Measurements from ENCODE around the gene TC2N. TPM values are rescaled to one million over a fixed set of nuclear protein-coding genes. Genes with fewer than 3 reads are reported as not detected.
"Not testable (repeated sequence)": the region's sequence is repeated elsewhere in the genome, so short reads cannot be mapped to it uniquely, and the experiment has no call there.

Gene TC2N
- total and polyA plus RNA-seq, 2 donors = 23.9 to 42.5 TPM

DNA sequence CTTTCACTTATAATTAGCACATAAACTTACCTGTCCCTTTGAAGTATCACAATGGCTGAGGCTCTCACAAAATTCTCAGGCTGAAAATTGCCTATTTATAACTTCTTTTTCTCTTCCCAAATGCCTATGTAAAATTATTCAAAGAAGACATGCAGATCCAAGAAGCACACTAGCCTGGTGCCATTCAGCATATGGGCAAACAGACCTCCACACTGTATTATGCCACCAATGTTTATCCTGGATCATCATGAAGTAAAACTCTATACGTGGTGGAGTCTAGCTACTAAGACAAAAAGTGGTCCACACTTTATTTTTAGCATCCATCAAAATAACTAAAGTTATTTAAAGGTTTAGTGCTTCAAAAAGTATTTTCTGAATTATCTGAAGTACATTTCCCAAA, 15.8 kb downstream of the TC2N start:
- no peak for DNase-seq (ENCODE audit: low read depth in 6 of 9, low spot score in 9 of 9)
- WGBS = 46% methylated on average over 1 of the region's 1 CpG
- H3K27ac ChIP-seq (ENCODE audit: low read depth in 1 of 2, low read length in 1 of 2) = no peak overlapping the region
- peaks cover 10 to 15% of the 10 kb centered on the region in 2 donors for H3K4me1 ChIP-seq (ENCODE audit: control insufficient read depth in 2 of 2, insufficient read depth in 2 of 2, low read length in 2 of 2)
- H3K36me3 ChIP-seq (ENCODE audit: control insufficient read depth in 2 of 2, insufficient read depth in 2 of 2, low read length in 1 of 2) = no peaks in the 10 kb centered on the region
- H3K9me3 ChIP-seq (ENCODE audit: control insufficient read depth in 2 of 2, insufficient read depth in 1 of 2, low read length in 1 of 2) = no peaks in the 10 kb centered on the region
- H3K4me3 ChIP-seq (ENCODE audit: low read length in 2 of 2) = no peak overlapping the region
- no peaks in the 10 kb centered on the region for H3K27me3 ChIP-seq (ENCODE audit: control insufficient read depth in 2 of 2, insufficient read depth in 1 of 2, low read length in 1 of 2)

DNA sequence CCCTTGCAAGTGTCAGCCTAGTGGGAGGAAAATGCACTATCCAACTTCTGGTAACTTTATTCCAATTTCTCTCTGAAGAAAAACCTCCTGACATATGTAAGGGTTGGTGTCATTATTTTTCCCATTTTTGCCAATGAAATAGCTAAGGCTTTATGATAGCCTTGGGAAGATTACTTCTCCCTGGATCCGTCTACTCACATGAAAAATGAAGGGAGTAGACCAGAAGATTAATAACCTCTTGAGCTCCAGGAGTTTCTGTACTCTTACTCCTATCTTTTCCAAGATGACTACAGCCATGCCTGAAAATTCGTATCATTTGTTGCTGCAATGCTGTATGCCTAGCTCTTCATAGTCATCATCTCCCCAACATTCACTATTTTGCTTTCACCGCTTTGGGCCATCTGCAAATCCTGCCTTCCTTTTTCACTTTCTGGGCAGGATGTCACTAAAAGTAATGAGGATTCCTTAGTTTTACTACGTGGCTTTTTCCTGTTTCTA, 18.8 kb downstream of the TC2N start:
- no peak for DNase-seq (ENCODE audit: low read depth in 6 of 9, low spot score in 9 of 9)
- 96% methylated on average over 4 of the region's 4 CpGs for WGBS
- H3K4me3 ChIP-seq (ENCODE audit: low read length in 2 of 2) = no peak overlapping the region

DNA sequence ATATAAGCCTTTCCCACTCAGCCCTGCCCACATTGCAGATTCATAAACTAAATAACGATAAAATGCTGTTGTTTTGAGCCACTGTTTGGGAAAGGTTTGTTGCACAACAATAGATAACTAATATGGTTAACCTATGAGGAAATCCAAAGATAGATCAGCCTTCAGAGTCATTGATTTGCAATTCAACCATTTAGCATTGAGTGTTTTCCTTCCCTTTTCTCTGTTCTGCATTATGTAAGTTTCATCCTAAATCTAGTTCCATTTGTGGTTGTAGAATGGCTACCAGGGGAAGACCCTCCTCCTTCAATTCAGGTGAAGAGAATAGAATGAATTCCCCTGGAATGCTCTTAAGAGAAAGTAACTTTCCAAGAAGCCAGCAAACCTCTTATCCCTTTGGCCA, 19.6 kb downstream of the TC2N start:
- H3K36me3 ChIP-seq (ENCODE audit: control insufficient read depth in 2 of 2, insufficient read depth in 2 of 2, low read length in 1 of 2) = no peaks in the 10 kb centered on the region
- H3K4me3 ChIP-seq (ENCODE audit: low read length in 2 of 2) = no peak overlapping the region
- no peak overlapping the region for H3K27ac ChIP-seq (ENCODE audit: low read depth in 1 of 2, low read length in 1 of 2)
- 92% methylated on average over 1 of the region's 1 CpG for WGBS
- H3K9me3 ChIP-seq (ENCODE audit: control insufficient read depth in 2 of 2, insufficient read depth in 1 of 2, low read length in 1 of 2) = no peaks in the 10 kb centered on the region
- H3K4me1 ChIP-seq (ENCODE audit: control insufficient read depth in 2 of 2, insufficient read depth in 2 of 2, low read length in 2 of 2) = no peaks in the 10 kb centered on the region
- no peak for DNase-seq (ENCODE audit: low read depth in 6 of 9, low spot score in 9 of 9)
- H3K27me3 ChIP-seq (ENCODE audit: control insufficient read depth in 2 of 2, insufficient read depth in 1 of 2, low read length in 1 of 2) = no peaks in the 10 kb centered on the region

More for the DNA sequence above, 18.8 kb downstream of the TC2N start:
- H3K9me3 ChIP-seq (ENCODE audit: control insufficient read depth in 2 of 2, insufficient read depth in 1 of 2, low read length in 1 of 2) = no peaks in the 10 kb centered on the region
- no peak overlapping the region for H3K27ac ChIP-seq (ENCODE audit: low read depth in 1 of 2, low read length in 1 of 2)
- H3K36me3 ChIP-seq (ENCODE audit: control insufficient read depth in 2 of 2, insufficient read depth in 2 of 2, low read length in 1 of 2) = no peaks in the 10 kb centered on the region
- H3K4me1 ChIP-seq (ENCODE audit: control insufficient read depth in 2 of 2, insufficient read depth in 2 of 2, low read length in 2 of 2) = no peaks in the 10 kb centered on the region
- H3K27me3 ChIP-seq (ENCODE audit: control insufficient read depth in 2 of 2, insufficient read depth in 1 of 2, low read length in 1 of 2) = no peaks in the 10 kb centered on the region

DNA sequence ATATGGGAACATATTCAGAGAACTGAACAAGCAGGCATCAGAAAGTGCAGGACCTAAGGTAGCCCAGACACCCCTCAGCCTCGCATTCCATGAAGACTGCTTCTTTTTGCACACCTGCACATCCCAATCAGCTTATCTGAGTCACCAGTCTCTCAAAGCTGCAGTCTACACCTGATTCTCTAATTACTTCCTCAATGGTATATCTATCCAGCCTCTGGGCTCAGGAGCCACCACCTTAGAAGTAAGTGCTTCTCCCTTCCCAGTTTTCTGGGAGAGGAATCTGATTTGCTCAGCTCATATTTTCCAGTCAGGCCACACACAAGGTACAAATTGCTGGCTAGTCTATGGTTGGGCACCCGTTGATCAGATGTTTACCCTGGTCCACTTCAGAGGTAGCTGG, 21.7 kb downstream of the TC2N start:
- no peak overlapping the region for H3K27ac ChIP-seq (ENCODE audit: low read depth in 1 of 2, low read length in 1 of 2)
- H3K4me3 ChIP-seq (ENCODE audit: low read length in 2 of 2) = no peak overlapping the region
- H3K27me3 ChIP-seq (ENCODE audit: control insufficient read depth in 2 of 2, insufficient read depth in 1 of 2, low read length in 1 of 2) = no peaks in the 10 kb centered on the region
- H3K9me3 ChIP-seq (ENCODE audit: control insufficient read depth in 2 of 2, insufficient read depth in 1 of 2, low read length in 1 of 2) = no peaks in the 10 kb centered on the region
- WGBS = 92% methylated on average over 2 of the region's 2 CpGs
- H3K36me3 ChIP-seq (ENCODE audit: control insufficient read depth in 2 of 2, insufficient read depth in 2 of 2, low read length in 1 of 2) = no peaks in the 10 kb centered on the region
- no peak for DNase-seq (ENCODE audit: low read depth in 6 of 9, low spot score in 9 of 9)
- no peaks in the 10 kb centered on the region for H3K4me1 ChIP-seq (ENCODE audit: control insufficient read depth in 2 of 2, insufficient read depth in 2 of 2, low read length in 2 of 2)

DNA sequence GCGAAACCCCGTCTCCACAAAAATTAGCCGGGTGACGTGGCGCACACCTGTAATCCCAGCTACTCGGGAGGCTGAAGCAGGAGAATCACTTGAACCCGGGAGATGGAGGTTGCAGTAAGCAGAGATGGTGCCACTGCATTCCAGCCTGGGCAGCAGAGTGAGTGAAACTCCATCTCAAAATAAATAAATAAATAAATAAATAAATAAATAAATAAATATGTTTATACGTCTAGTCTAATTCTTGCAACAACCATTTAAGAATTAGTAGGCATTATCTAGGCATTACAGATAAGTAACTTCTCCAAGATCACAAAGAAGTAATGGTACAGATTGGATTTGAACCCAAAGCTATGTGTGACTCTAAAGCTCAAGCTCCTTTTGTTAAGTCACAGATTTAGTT, 22.3 kb downstream of the TC2N start:
- not testable (repeated sequence) for H3K27ac ChIP-seq (ENCODE audit: low read depth in 1 of 2, low read length in 1 of 2); H3K36me3 ChIP-seq (ENCODE audit: control insufficient read depth in 2 of 2, insufficient read depth in 2 of 2, low read length in 1 of 2); H3K27me3 ChIP-seq (ENCODE audit: control insufficient read depth in 2 of 2, insufficient read depth in 1 of 2, low read length in 1 of 2); H3K4me1 ChIP-seq (ENCODE audit: control insufficient read depth in 2 of 2, insufficient read depth in 2 of 2, low read length in 2 of 2); H3K9me3 ChIP-seq (ENCODE audit: control insufficient read depth in 2 of 2, insufficient read depth in 1 of 2, low read length in 1 of 2); DNase-seq (ENCODE audit: low read depth in 6 of 9, low spot score in 9 of 9); H3K4me3 ChIP-seq (ENCODE audit: low read length in 2 of 2)
- 98% methylated on average over 8 of the region's 8 CpGs for WGBS

DNA sequence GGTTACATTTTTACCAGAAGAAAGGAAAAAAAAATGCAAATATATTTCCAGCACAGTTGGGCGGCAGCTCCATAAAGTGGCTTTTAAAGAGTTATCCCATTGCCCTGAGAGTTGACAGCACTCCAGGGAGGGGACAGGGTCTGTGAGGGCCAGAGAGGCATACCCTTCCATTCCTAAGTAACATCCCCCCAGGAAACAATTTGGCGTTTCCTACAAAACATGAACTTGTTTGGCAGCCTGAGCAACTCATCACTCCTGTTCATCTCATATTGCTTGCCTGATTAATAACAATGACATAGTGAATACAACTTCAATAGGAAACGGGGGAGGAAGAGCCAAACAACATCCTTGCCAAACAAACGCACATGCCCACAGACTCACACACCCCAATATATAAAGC, 23.3 kb downstream of the TC2N start:
- no peaks in the 10 kb centered on the region for H3K27me3 ChIP-seq (ENCODE audit: control insufficient read depth in 2 of 2, insufficient read depth in 1 of 2, low read length in 1 of 2)
- H3K9me3 ChIP-seq (ENCODE audit: control insufficient read depth in 2 of 2, insufficient read depth in 1 of 2, low read length in 1 of 2) = no peaks in the 10 kb centered on the region
- 95% methylated on average over 4 of the region's 4 CpGs for WGBS

DNA sequence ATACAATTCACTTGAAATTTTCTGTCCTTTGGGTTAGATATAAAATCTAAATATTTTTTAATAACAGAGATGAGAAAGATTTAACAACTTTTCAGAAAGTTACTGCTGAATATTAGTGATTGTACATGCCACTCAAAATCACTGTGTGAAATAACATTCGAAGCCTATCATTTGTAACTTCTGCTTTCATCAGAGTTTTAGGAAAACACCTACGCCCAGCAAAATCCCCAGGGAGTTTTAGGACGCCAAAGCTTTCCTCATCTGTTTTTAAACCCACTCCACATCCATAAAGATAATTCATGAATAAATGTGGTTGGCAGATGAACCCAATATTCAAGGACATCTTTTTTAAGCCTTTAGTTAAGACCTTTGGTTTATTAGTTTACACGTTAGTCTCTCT, 23.9 kb downstream of the TC2N start:
- 92% methylated on average over 4 of the region's 4 CpGs for WGBS
- no peak overlapping the region for H3K4me3 ChIP-seq (ENCODE audit: low read length in 2 of 2)
- no peak for DNase-seq (ENCODE audit: low read depth in 6 of 9, low spot score in 9 of 9)
- no peaks in the 10 kb centered on the region for H3K9me3 ChIP-seq (ENCODE audit: control insufficient read depth in 2 of 2, insufficient read depth in 1 of 2, low read length in 1 of 2)
- H3K36me3 ChIP-seq (ENCODE audit: control insufficient read depth in 2 of 2, insufficient read depth in 2 of 2, low read length in 1 of 2) = no peaks in the 10 kb centered on the region
- H3K27ac ChIP-seq (ENCODE audit: low read depth in 1 of 2, low read length in 1 of 2) = no peak overlapping the region
- H3K4me1 ChIP-seq (ENCODE audit: control insufficient read depth in 2 of 2, insufficient read depth in 2 of 2, low read length in 2 of 2) = peaks cover 0 to 2% of the 10 kb centered on the region in 2 donors
- no peaks in the 10 kb centered on the region for H3K27me3 ChIP-seq (ENCODE audit: control insufficient read depth in 2 of 2, insufficient read depth in 1 of 2, low read length in 1 of 2)

More for the DNA sequence above, 23.3 kb downstream of the TC2N start:
- Histone ChIP-seq H3K4me3 (ENCODE audit: low read length in 2 of 2) (no peak overlapping the region), H3K36me3 (ENCODE audit: control insufficient read depth in 2 of 2, insufficient read depth in 2 of 2, low read length in 1 of 2) (no peaks in the 10 kb centered on the region), H3K4me1 (ENCODE audit: control insufficient read depth in 2 of 2, insufficient read depth in 2 of 2, low read length in 2 of 2) (peaks cover 0 to 2% of the 10 kb centered on the region in 2 donors), H3K27ac (ENCODE audit: low read depth in 1 of 2, low read length in 1 of 2) (no peak overlapping the region)
- DNase-seq (ENCODE audit: low read depth in 6 of 9, low spot score in 9 of 9) = no peak

DNA sequence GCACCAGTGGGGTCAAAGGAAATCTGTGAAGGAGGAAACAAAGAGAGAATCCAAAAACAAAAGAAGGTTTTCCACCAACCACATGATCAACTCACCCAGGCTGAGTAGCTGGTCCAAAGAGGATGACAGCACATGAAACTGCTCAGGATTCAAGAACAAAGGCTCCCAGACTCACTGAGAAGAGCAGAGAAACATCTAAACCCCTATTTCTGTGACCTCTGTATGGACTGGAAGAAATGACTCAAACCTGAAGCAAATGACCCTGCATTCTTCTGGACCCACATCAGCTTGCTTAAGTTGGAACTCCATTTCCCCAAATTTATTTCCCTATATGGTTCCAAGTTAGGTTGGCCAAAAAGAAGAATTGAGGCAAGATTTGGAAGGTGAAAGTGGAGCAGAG, 26.3 kb downstream of the TC2N start:
- Histone ChIP-seq H3K4me3 (ENCODE audit: low read length in 2 of 2) (no peak overlapping the region), H3K27me3 (ENCODE audit: control insufficient read depth in 2 of 2, insufficient read depth in 1 of 2, low read length in 1 of 2) (peaks cover 12 to 21% of the 10 kb centered on the region in 2 donors), H3K27ac (ENCODE audit: low read depth in 1 of 2, low read length in 1 of 2) (no peak overlapping the region), H3K36me3 (ENCODE audit: control insufficient read depth in 2 of 2, insufficient read depth in 2 of 2, low read length in 1 of 2) (no peaks in the 10 kb centered on the region), H3K4me1 (ENCODE audit: control insufficient read depth in 2 of 2, insufficient read depth in 2 of 2, low read length in 2 of 2) (peaks cover 9 to 12% of the 10 kb centered on the region in 2 donors), H3K9me3 (ENCODE audit: control insufficient read depth in 2 of 2, insufficient read depth in 1 of 2, low read length in 1 of 2) (no peaks in the 10 kb centered on the region)
- DNase-seq (ENCODE audit: low read depth in 6 of 9, low spot score in 9 of 9) = no peak

DNA sequence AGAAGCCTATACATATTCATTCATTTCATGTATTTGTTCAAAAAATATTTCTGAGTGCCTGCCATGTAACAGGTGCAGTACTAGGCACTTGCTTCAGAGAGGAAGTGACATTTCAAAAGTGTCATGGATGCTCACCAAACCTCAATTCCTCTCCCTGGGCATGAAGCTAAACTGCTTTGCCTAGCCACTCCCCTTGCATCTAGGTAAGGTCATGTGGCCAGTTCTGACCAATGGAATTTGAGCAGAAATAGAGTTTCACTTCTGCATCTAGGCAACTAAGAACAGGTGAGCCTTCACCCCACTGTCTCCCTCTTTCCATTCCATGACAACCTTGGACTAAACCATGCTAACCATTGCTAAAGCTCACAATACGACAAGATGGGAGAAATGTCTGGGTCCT, 27.6 kb downstream of the TC2N start:
- WGBS = 98% methylated on average over 1 of the region's 1 CpG
- no peak overlapping the region for H3K27ac ChIP-seq (ENCODE audit: low read depth in 1 of 2, low read length in 1 of 2)
- peaks cover 19 to 34% of the 10 kb centered on the region in 2 donors for H3K27me3 ChIP-seq (ENCODE audit: control insufficient read depth in 2 of 2, insufficient read depth in 1 of 2, low read length in 1 of 2)
- H3K36me3 ChIP-seq (ENCODE audit: control insufficient read depth in 2 of 2, insufficient read depth in 2 of 2, low read length in 1 of 2) = no peaks in the 10 kb centered on the region
- H3K4me3 ChIP-seq (ENCODE audit: low read length in 2 of 2) = no peak overlapping the region
- peaks cover 13 to 18% of the 10 kb centered on the region in 2 donors for H3K4me1 ChIP-seq (ENCODE audit: control insufficient read depth in 2 of 2, insufficient read depth in 2 of 2, low read length in 2 of 2)
- H3K9me3 ChIP-seq (ENCODE audit: control insufficient read depth in 2 of 2, insufficient read depth in 1 of 2, low read length in 1 of 2) = no peaks in the 10 kb centered on the region
- no peak for DNase-seq (ENCODE audit: low read depth in 6 of 9, low spot score in 9 of 9)

DNA sequence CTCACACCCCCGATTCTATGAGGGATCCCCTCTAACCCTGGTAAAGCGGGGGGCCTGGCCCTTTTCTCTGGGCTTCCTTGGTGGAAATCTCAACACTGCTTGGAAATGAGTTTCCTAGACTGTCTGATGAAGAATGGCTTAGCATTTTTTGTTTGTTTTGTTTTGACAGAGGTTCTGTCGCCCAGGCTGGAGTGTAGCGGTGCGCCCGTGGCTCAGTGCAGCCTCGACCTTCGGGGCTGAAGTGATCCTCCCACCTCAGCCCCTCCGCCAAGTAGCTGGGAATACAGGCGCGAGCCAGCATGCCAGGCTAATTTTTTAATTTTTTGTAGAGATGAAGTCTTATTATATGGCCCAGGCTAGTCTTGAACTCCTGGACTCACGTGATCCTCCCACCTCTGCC, 30.3 kb downstream of the TC2N start:
- H3K4me3 ChIP-seq (ENCODE audit: low read length in 2 of 2) = peak overlapping the region; percentile 49 to 59
- no peak for DNase-seq (ENCODE audit: low read depth in 6 of 9, low spot score in 9 of 9)
- 77% methylated on average over 12 of the region's 12 CpGs for WGBS
- peaks cover 13 to 18% of the 10 kb centered on the region in 2 donors for H3K4me1 ChIP-seq (ENCODE audit: control insufficient read depth in 2 of 2, insufficient read depth in 2 of 2, low read length in 2 of 2)
- peaks cover 32 to 48% of the 10 kb centered on the region in 2 donors for H3K27me3 ChIP-seq (ENCODE audit: control insufficient read depth in 2 of 2, insufficient read depth in 1 of 2, low read length in 1 of 2)
- no peaks in the 10 kb centered on the region for H3K36me3 ChIP-seq (ENCODE audit: control insufficient read depth in 2 of 2, insufficient read depth in 2 of 2, low read length in 1 of 2)
- no peaks in the 10 kb centered on the region for H3K9me3 ChIP-seq (ENCODE audit: control insufficient read depth in 2 of 2, insufficient read depth in 1 of 2, low read length in 1 of 2)
- H3K27ac ChIP-seq (ENCODE audit: low read depth in 1 of 2, low read length in 1 of 2) = peak overlapping the region in 1 of 2 donors; percentile 58
